OCI-LY3 (cell line): ENCODE data around the gene CWC27.
A peak's percentile ranks its signal among the peaks of the same experiment; 100 is the strongest.

Source experiments
- H2AFZ ChIP-seq: fragments of 200-600, 300-600 bp; shearing (Covaris generic); 2 replicates; pipeline ENCODE4 v1.6.0; 2014; ENCODE audit warnings: antibody characterized with exemption, low read depth, low read length
- H3K27ac ChIP-seq: fragments of 200-600, 300-600 bp; sonication (generic); 2 replicates; pipeline ENCODE4 v1.5.1; 2014; ENCODE audit warnings: mild to moderate bottlenecking, low read length, moderate library complexity, mixed read lengths
- H3K27me3 ChIP-seq: fragments of 200-600, 300-600 bp; sonication (generic); 2 replicates; pipeline ENCODE4 v1.6.1; 2014; ENCODE audit warnings: low read depth, low read length, mixed read lengths
- H3K36me3 ChIP-seq: fragments of 200-600, 300-600 bp; sonication (generic); replicated peaks from 2 replicates; pipeline ENCODE3; 2014; ENCODE audit warnings: low read depth, low read length, mixed read lengths
- H3K4me1 ChIP-seq: fragments of 300-600, 200-600 bp; sonication (generic); 2 replicates; pipeline ENCODE4 v1.6.1; 2014; ENCODE audit warnings: low read length, mixed read lengths
- H3K4me2 ChIP-seq: fragments of 200-600, 300-600 bp; sonication (generic); 2 replicates; pipeline ENCODE4 v1.6.1; 2014; ENCODE audit warnings: low read length, mixed read lengths
- H3K4me3 ChIP-seq: fragments of 300-600, 200-600 bp; sonication (generic); 2 replicates; pipeline ENCODE4 v1.5.1; 2014; ENCODE audit warnings: antibody characterized with exemption, mild to moderate bottlenecking, low read length, moderate library complexity
- H3K79me2 ChIP-seq: fragments of 300-600, 200-600 bp; shearing (Covaris generic); 2 replicates; pipeline ENCODE4 v1.6.1; 2014; ENCODE audit warnings: mild to moderate bottlenecking, low read length, mixed read lengths
- H3K9ac ChIP-seq: fragments of 300-600, 200-600 bp; shearing (Covaris generic); 2 replicates; pipeline ENCODE4 v1.6.0; 2014; ENCODE audit warnings: mild to moderate bottlenecking, low read length, moderate library complexity
- H3K9me3 ChIP-seq: fragments of 200-600, 300-600 bp; shearing (Covaris generic); 2 replicates; pipeline ENCODE4 v1.6.1; 2014; ENCODE audit warnings: low read length, mixed read lengths; ENCODE audit not compliant: insufficient read depth
- H4K20me1 ChIP-seq: fragments of 200-600, 300-600 bp; sonication (generic); 2 replicates; pipeline ENCODE4 v1.6.1; 2016; ENCODE audit warnings: low read length, mixed read lengths; ENCODE audit not compliant: insufficient read depth
- EZH2phosphoT487 ChIP-seq: fragments of 200-600 bp; shearing (Covaris generic); IDR thresholded peaks from 2 replicates; pipeline ENCODE4 v1.6.1; 2018; ENCODE audit warnings: antibody characterized with exemption, mixed run types, low read depth
- TF ChIP-seq, protein P1 (sequence below): fragments of 200-600, 300-600 bp; sonication (generic); IDR thresholded peaks from 2 replicates; pipeline ENCODE4 v1.5.1; 2014; ENCODE audit warnings: antibody characterized with exemption, low read length, low read depth

Gene CWC27

DNA sequence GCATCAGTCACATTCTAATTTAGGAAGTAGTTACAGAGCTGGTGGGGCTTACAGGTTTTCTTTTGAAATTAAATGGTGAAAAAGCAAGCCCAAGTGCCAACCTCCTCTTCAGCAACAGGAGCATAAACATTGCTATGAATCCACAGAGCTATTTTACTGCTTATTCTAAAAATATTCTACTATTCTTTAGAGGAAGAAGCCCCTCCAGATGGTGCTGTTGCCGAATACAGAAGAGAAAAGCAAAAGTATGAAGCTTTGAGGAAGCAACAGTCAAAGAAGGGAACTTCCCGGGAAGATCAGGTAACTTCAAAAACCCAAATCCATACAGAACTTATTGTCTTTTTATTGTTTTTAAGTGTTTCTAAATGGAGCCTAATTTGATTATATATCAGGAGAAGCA lies 202.8 kb downstream of the CWC27 start:
- Histone ChIP-seq H3K79me2 (no peaks in the 10 kb centered on the region), H4K20me1 (no peaks in the 10 kb centered on the region), H3K36me3 (no peaks in the 10 kb centered on the region), H3K4me1 (0 out of 2 replicates have a peak, but pooled peaks cover 2% of the 10 kb centered on the region), H3K27ac (no peak overlapping the region), H3K27me3 (no peaks in the 10 kb centered on the region), H3K4me3 (no peak overlapping the region), H3K9me3 (no peaks in the 10 kb centered on the region), H3K4me2 (no peak overlapping the region), H3K9ac (no peak overlapping the region), H2AFZ (no peak overlapping the region)
- TF ChIP-seq, protein P1, sequence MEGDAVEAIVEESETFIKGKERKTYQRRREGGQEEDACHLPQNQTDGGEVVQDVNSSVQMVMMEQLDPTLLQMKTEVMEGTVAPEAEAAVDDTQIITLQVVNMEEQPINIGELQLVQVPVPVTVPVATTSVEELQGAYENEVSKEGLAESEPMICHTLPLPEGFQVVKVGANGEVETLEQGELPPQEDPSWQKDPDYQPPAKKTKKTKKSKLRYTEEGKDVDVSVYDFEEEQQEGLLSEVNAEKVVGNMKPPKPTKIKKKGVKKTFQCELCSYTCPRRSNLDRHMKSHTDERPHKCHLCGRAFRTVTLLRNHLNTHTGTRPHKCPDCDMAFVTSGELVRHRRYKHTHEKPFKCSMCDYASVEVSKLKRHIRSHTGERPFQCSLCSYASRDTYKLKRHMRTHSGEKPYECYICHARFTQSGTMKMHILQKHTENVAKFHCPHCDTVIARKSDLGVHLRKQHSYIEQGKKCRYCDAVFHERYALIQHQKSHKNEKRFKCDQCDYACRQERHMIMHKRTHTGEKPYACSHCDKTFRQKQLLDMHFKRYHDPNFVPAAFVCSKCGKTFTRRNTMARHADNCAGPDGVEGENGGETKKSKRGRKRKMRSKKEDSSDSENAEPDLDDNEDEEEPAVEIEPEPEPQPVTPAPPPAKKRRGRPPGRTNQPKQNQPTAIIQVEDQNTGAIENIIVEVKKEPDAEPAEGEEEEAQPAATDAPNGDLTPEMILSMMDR: peak; percentile 38
- no peak for TF ChIP-seq EZH2phosphoT487

DNA sequence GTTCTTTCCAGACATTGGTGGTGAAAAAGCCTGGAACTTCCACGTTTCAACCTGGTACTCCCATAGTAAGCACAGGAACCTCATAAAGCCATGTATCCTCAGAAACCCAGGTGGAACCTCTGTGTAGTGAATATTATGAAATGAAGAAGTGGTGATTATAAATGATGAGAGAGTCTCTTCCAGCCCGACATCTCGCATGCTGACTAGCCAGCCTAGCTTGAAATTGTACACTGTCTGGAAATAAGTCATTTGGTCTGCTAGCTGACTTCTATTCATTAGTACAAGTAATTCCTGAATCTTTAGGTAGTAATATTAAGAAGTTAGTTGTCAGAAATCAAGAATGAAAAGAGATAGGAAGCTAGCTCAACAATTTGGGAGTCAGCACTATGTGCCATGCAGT lies 203.3 kb downstream of the CWC27 start:
- H3K79me2 ChIP-seq: no peaks in the 10 kb centered on the region
- no peaks in the 10 kb centered on the region for H4K20me1 ChIP-seq
- H3K4me1 ChIP-seq: 0 out of 2 replicates have a peak, but pooled peaks cover 2% of the 10 kb centered on the region
- H3K36me3 ChIP-seq: no peaks in the 10 kb centered on the region
- H3K27me3 ChIP-seq: no peaks in the 10 kb centered on the region
- no peak overlapping the region for H3K4me2 ChIP-seq
- H3K9me3 ChIP-seq: no peaks in the 10 kb centered on the region
- no peak overlapping the region for H2AFZ ChIP-seq
- TF ChIP-seq, protein P1: no peak
- no peak for TF ChIP-seq EZH2phosphoT487
- H3K9ac ChIP-seq: no peak overlapping the region
- no peak overlapping the region for H3K4me3 ChIP-seq
- H3K27ac ChIP-seq: no peak overlapping the region

DNA sequence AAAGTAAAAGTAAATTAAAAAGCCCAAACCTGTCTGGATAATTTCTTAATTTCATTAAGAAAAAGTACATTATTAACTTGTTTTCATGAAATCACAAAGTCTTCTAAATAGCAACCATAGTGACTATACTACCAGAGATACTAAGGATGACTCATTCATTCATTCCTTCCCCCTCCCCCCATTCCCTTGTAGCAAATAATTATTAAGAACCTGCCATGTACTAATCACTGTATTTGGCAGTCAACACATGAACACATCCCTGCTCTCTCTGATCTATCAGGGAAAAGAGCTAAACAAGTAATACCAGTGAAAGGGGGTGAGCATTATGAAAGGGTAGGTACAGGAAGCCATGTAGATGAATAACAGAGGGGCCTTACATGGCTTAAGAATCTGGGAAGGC lies 203.9 kb downstream of the CWC27 start:
- no peak overlapping the region for H3K4me2 ChIP-seq
- H3K79me2 ChIP-seq: no peaks in the 10 kb centered on the region
- no peaks in the 10 kb centered on the region for H4K20me1 ChIP-seq
- H3K9ac ChIP-seq: no peak overlapping the region
- H3K4me1 ChIP-seq: 0 out of 2 replicates have a peak, but pooled peaks cover 2% of the 10 kb centered on the region
- H3K9me3 ChIP-seq: no peaks in the 10 kb centered on the region
- H3K27ac ChIP-seq: no peak overlapping the region
- no peaks in the 10 kb centered on the region for H3K27me3 ChIP-seq
- no peaks in the 10 kb centered on the region for H3K36me3 ChIP-seq
- no peak overlapping the region for H3K4me3 ChIP-seq
- H2AFZ ChIP-seq: no peak overlapping the region
- TF ChIP-seq, protein P1: no peak
- TF ChIP-seq EZH2phosphoT487: no peak

DNA sequence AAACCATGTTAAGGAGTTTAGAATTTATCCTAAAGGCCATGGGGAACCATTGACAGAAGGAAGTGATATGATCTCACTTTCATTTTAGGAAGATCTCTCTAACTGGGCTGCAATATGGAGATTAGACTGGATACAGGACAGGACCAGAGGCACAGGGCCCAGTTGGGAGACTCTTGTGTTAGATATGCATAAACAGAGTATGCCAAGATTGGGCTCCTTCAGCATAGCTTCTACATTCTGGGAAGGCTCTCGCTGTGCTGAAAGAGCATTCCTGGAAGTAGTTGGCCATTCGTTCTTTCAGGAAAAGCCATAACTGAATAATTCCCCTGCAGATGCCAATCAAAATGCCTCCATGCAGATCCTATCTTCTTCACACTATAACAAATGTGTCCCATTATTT lies 204.5 kb downstream of the CWC27 start:
- H3K79me2 ChIP-seq: no peaks in the 10 kb centered on the region
- H3K4me1 ChIP-seq: 0 out of 2 replicates have a peak, but pooled peaks cover 2% of the 10 kb centered on the region
- H3K4me3 ChIP-seq: no peak overlapping the region
- no peaks in the 10 kb centered on the region for H3K9me3 ChIP-seq
- H3K4me2 ChIP-seq: no peak overlapping the region
- no peaks in the 10 kb centered on the region for H3K36me3 ChIP-seq
- no peak overlapping the region for H3K27ac ChIP-seq
- H4K20me1 ChIP-seq: no peaks in the 10 kb centered on the region
- TF ChIP-seq EZH2phosphoT487: no peak
- TF ChIP-seq, protein P1: no peak
- no peak overlapping the region for H2AFZ ChIP-seq
- H3K27me3 ChIP-seq: no peaks in the 10 kb centered on the region
- H3K9ac ChIP-seq: no peak overlapping the region
